Stimulated activated CD8-positive, alpha-beta memory T cell treated with anti-CD3 and anti-CD28 coated beads, Interleukin-12 subunit alpha, Interleukin-12 subunit beta, amount 100 ng/mL, for 24 hours (primary cell): Measurements from ENCODE around the gene EYA4.
"Not testable (repeated sequence)": the region's sequence is repeated elsewhere in the genome, so short reads cannot be mapped to it uniquely, and the experiment has no call there.

Experiments
- DNase-seq: peaks from one replicate; pipeline ENCODE4 v3.0.0-alpha.2; 2020; ENCODE audit errors: extremely low read depth

Gene EYA4

DNA sequence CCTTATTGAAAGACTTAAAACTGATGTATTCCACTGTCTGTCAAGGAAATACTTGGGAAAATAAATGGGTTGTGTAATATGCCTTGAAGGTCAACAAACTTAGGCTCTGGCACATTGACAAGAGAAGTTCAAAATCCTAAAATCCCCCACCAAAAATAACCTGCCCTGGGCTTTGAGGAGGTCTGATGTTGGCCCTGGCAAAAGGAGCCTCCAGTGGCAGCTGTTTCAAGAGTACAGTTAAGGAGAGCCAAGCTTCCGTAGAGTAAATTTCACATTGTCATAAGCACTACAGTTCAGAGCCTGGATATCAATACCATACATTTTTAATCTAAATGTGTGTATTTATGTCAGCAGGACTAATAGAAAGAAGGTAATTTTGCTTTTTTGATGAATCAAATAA is 282.7 kb downstream of the EYA4 start:
- DNase-seq = no peak

DNA sequence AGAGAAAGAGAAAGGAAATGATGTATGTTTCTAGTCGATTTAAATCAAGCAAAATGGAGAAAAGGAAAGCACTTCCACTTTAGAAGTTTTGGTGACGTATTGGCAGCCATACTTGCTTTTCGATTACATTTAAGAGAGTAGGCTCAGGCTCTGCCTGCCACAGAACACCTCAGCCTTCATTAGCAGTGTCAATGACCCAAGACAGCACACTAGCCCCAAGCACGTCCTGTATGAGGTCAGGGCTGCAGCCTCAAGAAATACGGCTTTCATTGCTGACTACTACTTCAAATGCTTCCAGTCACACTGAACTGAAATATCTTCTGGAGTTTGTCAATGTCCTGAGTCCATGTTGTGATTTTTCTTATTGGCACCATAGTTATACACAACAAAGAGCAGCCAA is 285.3 kb downstream of the EYA4 start:
- no peak for DNase-seq

DNA sequence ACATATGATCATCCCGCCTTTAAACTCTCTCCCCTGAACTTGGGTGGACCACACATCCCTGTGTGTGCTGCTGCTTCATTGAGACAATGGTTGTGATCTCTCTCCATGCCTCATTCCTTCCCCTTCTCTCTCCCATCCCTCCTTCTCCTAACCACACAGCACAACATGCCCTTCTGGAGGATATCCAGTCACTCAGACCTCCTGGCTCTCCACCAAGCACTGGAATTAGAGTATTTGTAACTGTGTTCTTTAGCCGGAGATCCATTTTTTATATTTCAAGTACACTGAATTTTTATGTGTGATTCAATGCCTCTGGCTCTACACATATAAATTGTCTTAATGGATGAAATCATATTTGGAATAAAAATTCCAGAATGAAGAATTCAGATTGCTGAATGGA is 287.4 kb downstream of the EYA4 start:
- DNase-seq = no peak

DNA sequence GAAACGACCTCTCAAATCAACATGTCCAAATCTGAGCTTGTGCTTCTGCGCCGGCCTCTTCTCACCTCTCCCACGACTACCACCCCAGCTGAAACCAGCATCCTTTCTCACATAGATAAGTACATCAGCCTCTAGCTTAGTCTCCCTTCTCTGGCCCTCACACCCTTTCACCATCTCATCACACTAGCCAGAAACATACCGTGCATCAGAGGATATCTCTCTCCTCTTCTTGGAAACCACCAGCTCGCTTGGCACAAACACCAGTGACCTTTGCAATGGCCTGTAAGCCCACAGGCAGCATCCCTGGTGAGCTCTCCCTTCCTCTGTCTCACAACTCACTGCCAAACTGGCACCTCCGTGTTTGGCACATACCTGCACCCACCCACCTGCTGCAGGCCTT is 291.8 kb downstream of the EYA4 start:
- DNase-seq = no peak

DNA sequence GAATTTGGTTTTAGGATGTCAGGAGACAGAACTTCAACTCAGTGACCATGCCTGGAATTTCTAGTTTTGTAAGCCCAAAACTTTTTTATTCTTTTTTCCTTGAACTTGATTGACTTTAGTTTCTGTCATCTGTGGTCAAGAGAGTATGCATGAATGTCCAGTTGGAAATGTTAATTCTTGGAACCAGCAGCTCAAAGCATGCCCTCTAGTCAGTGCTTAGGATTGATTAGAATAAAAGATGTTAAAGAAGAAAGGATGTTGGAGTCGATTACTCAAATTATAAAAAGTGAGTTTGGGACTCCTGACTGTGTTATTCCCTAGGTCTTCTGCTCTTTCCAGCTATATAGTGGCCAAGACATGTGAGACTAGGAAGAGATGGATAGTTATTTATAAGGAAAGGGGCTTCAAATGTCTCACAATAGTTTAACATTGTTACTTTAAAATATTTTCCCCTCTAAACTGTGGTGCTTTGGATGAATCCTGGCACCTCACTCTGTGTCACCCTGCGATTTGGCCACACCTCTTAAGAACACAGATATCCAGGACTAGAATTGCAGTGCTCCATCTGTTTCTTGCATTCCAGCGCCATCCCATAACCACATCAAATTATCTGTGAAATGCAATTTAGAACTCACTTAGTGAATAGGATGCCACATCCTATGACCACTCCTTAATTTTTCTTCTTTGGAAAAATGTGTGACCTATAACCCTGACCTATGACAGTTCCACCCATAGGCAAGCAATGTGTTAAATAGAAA is 298.5 kb downstream of the EYA4 start:
- DNase-seq = no peak

DNA sequence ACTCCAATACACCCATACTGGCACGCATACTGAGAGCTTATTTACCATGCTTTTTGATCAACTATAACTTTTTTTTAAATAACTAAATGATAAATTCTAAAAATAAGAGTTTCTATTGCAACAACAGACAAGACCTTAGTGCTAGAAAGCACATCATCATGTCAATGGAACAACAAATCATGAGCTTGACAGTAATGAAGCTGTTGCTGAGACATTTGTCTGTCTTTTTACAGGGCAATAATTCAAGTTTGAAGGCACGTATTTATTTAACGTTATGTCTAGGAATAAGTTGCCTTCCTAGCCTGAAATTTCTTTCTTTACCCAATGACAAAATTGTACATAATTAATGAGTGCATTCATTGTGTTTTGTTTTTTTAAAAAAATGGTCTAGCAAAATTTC is 299.2 kb downstream of the EYA4 start:
- DNase-seq = no peak

DNA sequence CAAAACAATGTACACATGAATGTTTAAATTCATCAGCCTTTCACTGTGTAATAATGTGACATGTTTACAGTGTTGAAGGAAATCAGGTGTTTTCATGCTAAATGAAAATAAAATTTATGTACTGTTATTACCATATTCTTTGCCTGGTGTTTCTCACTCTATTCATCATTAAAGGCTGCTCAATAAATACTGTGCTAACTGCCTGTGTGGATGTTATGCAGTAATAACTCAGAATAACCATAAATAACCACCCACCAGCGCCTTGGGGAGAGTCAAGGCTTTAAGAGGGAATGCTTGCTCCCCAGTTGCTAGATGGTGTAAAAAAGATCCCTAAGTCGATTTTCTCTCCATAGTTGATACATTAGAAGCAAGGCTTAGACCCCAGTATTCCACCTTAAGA is 299.9 kb downstream of the EYA4 start:
- DNase-seq = no peak

DNA sequence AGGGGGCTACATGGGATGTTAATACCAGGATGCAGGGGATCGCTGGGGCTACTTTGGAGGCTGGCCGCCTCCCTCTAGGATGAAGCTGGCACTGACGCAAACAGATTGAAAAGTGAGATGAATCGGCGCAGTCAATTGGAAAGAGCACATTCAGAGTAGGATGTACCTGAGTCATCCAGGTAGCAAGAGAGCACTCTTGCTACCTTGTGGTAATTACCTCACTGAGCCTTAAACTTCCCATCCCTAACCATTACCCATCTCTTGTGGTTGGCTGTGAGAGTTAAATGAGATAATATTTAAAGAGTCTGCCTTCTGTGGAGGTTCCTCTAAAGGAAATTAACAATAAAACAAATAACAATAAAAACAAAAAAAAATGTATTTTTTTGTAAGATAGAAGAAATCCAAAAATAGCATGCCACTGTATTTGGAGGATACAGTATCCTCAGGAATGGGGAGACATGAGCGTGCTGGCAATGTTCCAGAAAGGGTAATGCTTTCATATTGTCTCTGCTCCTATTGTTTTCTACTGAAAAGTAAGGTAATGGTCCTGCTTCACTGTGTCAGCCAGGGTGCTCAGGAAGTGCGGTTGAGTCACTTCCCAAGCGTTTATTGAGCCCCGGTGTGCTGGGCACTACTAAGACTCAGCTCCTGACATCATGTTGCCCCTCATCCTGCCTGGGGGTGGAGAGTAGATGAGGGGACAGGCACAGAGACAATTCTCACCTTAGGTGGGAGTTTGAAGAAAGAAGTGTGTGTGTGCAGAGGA is 301.1 kb downstream of the EYA4 start:
- no peak for DNase-seq

DNA sequence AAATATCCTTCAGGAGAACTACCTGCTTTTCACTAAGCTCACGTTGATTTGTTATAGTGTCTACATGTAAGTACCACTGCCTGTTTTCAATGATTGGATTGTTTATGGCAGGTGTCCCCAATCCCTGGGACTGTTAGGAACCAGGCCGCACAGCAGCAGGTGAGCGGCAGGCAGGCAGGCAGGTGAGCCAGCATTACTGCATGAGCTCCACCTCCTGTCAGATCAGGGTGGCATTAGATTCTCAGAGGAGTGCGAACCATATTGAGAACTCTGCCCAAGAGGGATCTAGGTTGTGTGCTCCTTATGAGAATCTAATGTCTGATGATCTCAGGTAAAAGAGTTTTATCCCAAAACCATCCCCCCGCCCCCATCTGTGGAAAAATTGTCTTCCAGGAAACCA is 303.3 kb downstream of the EYA4 start:
- no peak for DNase-seq

DNA sequence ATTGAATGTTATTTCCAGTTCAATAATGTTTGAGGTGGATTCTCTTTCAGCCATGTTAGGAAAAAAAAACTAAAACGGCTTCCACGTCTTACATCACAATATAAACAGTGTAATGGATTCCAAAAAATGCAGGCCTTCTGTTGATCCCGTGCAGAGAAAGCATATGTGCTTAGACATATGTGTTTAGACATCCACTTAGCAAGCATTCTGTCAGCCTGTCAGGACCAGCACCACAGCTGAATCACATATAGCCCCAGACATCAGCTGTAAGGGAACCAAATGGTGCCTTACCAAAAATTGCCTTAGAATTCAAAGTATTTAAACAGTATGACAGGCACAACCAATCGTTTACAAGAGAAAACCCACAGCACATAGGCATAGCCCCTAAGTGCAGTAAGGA is 304.9 kb downstream of the EYA4 start:
- DNase-seq = no peak

DNA sequence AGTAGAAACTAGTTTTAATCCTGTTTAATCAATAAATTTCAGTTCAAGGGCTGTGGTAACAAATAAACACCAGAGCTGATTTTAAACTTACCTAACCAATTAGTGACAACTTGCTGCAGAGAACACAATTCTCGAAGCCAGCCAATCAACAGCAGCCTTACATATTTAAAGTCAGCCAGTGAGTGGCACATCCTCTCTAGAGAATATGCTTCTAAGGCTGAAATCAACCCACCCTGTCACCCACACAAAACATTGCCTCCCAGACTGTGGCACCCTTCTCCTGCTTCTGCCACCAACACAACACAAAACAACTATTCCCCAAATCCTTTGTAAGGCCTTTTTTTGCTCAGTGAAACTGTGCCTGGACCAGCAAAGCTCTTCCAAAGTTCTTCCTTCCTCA is 306.0 kb downstream of the EYA4 start:
- no peak for DNase-seq

DNA sequence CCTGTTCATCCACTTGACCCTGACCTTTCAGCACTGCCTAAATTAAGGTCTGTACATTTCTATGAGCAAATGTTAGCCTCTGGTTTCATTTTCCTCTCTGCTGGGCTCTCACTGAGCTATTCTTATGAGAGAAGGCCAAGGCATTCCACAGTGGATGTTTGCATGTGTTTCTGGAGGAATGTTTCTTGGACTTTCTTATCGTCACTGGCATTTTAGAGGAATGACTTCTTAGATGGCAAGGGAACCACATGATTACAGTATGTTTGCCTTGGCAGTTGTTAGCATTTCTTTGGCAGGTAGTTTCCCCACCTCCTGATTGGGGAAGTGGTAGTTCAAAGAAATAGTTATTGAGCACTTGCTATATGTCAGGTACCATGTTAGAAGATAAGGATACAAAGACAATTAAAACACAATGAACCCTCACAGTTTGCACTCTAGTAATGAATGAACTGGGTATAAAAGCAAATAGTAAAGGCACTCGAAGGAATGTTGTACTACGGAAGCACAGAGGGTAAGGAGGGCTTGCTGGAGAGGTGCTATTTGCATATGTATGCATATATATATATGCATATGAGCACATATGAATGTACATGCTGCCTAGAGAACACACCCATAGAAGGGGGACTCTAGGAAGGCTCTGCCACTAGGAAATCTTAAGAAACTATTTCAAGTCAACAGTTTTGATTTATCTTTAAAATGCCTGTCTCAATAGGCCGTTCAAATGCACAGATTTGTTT is 307.4 kb downstream of the EYA4 start:
- no peak for DNase-seq

DNA sequence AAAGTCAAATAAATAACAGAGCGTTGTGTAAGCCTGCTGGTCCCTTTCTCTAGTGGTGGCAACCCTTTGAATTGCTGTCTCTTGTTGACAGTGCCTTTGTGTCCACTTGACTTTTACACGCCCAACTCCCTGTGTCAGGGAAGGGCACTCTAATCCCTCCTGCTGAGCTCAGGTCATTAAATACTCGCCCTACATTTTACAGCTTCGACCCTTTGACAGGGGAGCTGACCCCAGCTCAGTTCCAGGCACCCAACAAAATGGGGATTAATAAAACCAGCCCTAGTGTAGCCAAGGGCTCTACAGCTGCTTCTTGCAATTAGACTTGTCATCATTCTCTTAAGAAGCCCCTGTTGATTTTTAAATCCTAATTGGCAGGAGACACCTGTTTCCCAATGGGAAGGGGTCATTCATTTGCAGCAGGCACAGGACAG is 308.2 kb downstream of the EYA4 start:
- DNase-seq = no peak

DNA sequence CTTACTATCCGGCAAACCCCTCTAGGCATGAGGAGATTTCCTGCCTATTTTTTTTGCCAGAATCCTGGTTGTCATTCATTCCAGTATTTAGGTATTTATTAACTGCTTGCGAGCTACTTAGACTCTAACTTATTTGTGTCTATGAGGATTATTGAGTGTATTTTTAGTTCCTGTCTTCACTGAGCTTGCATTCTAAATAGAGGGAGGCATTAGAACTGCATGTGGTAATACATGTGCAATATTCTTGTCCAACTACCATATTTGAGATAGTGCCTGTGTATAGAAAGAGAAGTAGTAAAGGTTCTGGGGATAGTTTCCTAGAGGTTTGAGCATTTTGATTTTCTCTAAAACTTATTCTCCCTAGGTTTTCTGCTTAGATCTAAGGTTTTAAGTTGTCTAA is 308.9 kb downstream of the EYA4 start:
- no peak for DNase-seq

DNA sequence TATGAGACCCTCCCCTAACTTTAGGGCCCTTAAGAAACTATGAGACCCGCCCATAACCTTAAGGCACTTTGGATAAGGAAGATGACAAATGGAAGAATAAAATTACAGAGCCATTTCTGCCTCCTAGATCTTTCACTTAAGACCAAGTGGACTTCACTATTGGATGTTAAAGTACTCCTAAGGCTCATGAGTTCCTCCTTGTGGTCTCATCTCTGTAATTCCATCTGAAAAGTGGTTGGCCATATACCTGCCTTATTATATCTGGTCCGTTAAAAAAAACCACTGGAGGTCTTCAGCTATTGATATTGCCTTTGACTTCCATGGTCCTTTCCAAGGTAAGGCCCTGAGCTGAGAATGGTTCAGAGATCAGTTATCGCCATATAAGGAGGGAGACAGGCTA is 310.3 kb downstream of the EYA4 start:
- DNase-seq = no peak

DNA sequence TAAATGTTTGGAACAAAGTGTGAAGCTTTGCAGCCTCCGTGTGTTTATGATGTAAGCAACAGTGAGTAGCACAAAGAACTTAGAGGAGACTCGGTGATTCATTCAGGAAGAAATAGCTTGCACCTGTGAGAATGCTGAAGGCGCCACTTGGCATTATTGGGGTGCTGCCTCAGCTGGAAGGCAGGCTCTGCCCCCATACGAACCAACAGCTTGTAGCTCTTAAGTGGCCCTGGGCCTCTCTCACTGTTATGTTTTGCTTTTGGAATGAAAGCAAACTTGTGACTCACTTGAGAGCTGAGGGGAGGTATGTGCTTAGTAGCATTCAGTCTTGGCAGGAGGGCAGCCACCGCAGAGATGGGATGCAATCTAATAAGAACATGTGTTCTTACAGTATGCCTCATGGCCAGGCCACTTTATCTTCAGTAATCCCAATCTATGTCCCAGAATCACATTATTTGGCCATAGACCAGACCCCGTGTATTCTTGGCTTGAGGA is 310.7 kb downstream of the EYA4 start:
- DNase-seq = no peak

DNA sequence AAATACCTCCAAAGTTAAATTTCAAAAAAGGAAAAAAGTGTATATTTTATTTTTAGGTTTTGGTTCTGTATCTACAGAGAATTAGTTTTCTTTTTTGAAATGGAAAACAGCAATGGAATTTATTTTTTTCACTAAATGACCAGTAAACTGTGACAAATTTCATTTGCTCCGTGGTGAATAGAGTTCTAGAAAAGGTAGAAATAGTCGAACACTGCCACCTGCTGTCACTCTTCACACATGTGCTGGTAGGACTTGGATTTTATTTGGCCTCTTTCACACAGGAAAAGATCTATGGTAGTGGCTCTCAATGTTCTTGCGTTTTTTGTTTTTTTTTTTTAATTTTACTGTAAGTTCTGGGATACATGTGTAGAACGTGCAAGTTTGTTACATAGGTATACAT is 312.5 kb downstream of the EYA4 start:
- no peak for DNase-seq

DNA sequence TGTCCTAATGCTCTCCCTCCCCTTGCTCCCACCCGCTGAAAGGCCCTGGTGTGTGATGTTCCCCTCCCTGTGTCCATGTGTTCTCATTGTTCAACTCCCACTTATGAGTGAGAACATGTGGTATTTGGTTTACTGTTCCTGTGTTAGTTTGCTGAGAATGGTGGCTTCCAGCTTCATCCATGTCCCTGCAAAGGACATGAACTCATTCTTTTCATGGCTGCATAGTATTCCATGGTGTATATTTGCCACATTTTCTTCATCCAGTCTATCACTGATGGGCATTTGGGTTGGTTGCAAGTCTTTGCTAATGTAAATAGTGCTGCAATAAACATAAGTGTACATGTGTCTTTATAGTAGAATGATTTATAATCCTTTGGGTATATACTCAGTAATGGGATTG is 313.0 kb downstream of the EYA4 start:
- DNase-seq = not testable (repeated sequence)

DNA sequence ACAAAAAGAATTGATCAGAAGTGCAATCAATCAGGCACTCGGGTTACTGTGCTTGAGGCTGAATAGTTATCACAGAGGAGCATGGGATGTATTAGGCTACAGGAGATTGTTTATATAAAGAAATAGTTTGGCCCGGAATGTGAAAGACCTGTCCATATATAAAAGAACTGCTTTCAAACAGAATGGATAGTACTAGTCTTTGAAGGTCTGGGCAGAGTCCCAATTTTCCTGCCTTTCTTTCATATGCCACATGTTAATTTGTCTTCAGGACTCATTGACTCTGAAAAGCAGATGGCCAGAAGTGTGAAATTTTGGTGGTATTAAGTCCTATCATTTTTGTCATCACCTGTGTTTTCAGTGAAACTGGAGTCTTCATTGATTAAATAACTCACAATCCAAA is 314.5 kb downstream of the EYA4 start:
- no peak for DNase-seq

DNA sequence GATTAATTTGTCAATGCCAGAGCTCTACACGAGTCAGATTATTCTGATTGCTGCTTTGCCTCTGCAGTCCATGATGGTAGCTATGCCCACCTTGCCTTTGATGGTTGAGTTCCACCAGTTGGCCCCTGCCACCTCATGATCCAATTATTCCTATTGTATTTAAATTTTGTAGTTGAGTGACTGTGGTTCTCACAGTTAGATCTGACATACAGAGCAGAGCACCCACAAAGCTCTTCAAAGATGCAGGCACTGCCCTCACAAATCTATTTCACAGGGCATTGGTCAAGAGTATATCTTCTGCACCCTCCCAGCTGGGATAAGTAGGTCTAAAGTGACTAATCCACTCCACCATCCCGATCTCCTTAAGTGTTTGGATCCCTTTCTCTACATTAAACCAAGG is 318.8 kb downstream of the EYA4 start:
- no peak for DNase-seq

DNA sequence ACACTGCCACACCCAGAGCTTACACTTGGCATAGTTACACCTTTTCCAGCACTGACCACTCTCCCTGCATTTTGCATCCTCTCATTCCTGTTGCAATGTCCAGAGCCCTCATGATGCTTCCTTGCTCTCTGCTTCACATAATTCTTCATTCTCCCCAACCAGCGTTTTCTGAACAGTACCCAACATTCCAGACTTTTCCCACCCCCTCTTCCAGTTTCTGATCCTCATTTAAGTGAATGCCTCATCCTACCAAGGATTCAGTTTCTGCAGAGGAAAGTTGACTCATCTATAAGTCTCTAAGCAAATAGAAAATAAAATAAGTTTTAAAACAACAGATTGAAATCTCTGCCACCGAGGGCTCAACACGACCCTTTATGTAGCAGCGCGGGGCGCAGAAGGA is 326.5 kb downstream of the EYA4 start:
- no peak for DNase-seq

DNA sequence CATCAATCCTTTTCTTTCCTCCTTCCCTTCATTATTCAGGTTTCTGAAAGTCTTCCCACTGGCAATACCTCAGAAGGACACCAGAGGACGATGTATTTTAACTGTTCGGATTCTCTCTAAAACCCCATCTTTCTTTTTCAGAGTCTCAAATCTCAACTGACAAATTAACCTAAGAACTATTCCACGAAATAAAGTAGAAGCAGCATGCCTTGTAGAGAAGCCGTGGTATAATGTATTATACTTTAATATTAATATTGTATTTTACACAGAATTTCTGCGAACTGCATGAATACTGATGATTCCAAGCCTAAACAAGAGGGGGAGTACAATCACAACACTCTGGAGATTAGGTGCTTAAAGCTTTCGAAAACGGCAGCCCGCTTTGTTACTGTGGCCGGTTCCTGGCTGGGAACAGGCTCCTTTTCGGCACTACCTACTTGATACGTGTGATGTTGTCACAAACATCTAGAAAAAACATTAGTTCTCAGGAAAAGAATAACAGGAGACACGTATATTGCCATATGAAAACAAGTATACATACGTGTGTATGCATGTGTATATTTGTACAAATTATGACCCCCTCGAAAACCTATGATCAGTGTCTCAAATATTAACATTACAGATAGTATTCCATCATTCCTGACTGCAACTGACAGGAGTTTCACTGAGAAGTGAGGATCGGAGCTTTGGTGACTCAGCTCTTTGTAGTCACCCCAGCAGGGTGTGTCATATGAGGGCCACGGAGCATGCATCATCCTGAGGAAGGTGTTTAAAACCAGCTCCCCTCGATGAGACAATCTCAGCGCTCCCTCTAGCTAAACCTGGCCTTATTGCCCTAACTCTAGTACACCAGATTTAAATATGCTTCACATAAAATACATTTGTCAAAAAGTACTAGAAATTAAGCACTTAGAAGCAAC is 328.1 kb downstream of the EYA4 start:
- no peak for DNase-seq
